22Rv1 (cell line): ENCODE results near the gene CDH18.

Experiments used
- ZFX ChIP-seq: fragments of 450-650 bp; IDR thresholded peaks from 2 replicates; pipeline ENCODE4 v1.6.1; 2017; ENCODE audit warnings: antibody characterized with exemption, borderline replicate concordance
- TF ChIP-seq, protein P1 (sequence below): fragments of 450-650 bp; IDR thresholded peaks from 2 replicates; pipeline ENCODE4 v1.5.1; 2017; ENCODE audit warnings: mild to moderate bottlenecking

DNA sequence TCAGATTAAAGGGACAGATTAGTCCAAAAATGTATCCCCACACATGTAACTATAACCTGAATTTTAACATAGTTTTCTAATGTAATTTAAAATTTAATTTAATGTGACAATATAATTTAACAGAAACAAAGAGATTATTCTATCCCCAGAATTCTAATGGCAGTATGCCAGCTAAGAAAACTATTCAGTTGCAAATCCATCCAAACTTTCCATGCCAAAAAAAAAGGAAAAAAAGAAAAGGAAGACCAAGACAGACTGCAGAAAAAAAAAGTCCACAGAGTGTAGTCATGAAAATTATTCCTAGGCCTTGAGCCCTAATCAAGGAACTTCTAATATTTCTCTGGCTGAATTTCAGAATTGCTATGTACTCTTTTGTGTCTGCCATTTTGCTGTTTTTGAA, 217.6 kb downstream of the CDH18 start:
- TF ChIP-seq, protein P1, sequence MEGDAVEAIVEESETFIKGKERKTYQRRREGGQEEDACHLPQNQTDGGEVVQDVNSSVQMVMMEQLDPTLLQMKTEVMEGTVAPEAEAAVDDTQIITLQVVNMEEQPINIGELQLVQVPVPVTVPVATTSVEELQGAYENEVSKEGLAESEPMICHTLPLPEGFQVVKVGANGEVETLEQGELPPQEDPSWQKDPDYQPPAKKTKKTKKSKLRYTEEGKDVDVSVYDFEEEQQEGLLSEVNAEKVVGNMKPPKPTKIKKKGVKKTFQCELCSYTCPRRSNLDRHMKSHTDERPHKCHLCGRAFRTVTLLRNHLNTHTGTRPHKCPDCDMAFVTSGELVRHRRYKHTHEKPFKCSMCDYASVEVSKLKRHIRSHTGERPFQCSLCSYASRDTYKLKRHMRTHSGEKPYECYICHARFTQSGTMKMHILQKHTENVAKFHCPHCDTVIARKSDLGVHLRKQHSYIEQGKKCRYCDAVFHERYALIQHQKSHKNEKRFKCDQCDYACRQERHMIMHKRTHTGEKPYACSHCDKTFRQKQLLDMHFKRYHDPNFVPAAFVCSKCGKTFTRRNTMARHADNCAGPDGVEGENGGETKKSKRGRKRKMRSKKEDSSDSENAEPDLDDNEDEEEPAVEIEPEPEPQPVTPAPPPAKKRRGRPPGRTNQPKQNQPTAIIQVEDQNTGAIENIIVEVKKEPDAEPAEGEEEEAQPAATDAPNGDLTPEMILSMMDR, result no peak
- no peak for TF ChIP-seq ZFX
